Measurements from ENCODE around the gene ZNF446. TPM values are rescaled to one million over a fixed set of nuclear protein-coding genes. Genes with fewer than 3 reads are reported as not detected.

ZNF446 gene
- total RNA-seq, 1 donor from 2014 or later: 6.0 TPM

DNA sequence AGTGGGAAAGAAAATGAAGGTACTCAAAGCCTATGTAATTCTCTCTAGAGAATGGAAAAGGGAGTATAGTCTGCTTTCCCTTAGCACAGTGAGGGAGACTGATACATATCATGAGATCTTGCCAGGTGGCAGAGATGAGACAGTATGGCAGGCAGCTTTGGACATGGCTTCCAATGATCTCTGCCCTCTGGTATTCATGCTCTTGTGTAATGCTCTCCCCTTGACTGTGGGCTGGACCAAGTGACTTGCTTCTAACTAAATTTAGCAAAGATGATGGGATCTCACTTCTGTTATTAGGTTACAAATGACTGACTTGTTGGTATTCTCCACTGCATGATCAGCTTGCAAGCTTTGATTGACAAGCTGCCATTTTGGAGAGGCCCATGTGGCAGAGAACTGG is 46.4 kb upstream of the ZNF446 start:
- FAIRE-seq (no peak), DNase-seq (ENCODE audit: low read depth) (no peak)
- H3K9me3 Mint-ChIP-seq (ENCODE audit: unreplicated experiment): peaks cover 56% of the 10 kb centered on the region
- no peaks in the 10 kb centered on the region for H4K20me1 ChIP-seq (ENCODE audit: insufficient read depth, low read length)
- H3K4me1 ChIP-seq (ENCODE audit: insufficient read depth, low read length): no peaks in the 10 kb centered on the region
- no peaks in the 10 kb centered on the region for H3K27me3 ChIP-seq (ENCODE audit: insufficient read depth, low read length)
- H3K4me3 ChIP-seq (ENCODE audit: insufficient read depth, low read depth, low read length): no peak overlapping the region
- peaks cover 81% of the 10 kb centered on the region for H3K9me3 ChIP-seq (ENCODE audit: insufficient read depth, low read depth, low read length)
- no peaks in the 10 kb centered on the region for H3K27me3 Mint-ChIP-seq (ENCODE audit: low read depth, unreplicated experiment)
- no peak overlapping the region for H2AFZ ChIP-seq (ENCODE audit: low read depth, low read length)
- no peak overlapping the region for H3K27ac ChIP-seq (ENCODE audit: low read depth, low read length)
- H3K27ac Mint-ChIP-seq (ENCODE audit: unreplicated experiment): no peak overlapping the region
- H3K79me2 ChIP-seq (ENCODE audit: insufficient read depth, low read length): no peaks in the 10 kb centered on the region
- no peaks in the 10 kb centered on the region for H3K4me1 Mint-ChIP-seq (ENCODE audit: low read depth, unreplicated experiment)
- no peak overlapping the region for H3K4me2 ChIP-seq (ENCODE audit: low read length)
- peaks cover 29% of the 10 kb centered on the region for H3K36me3 ChIP-seq (ENCODE audit: insufficient read depth, low read length)
- TF ChIP-seq EZH2 (IDR thresholded peaks at IDR 0.05; ENCODE audit: insufficient read depth, low read length): no peak
- no peak overlapping the region for H3K4me3 Mint-ChIP-seq (ENCODE audit: unreplicated experiment)
- no peak overlapping the region for H3K9ac ChIP-seq (ENCODE audit: low read length)
- peaks cover 53% of the 10 kb centered on the region for H3K36me3 Mint-ChIP-seq (ENCODE audit: low read depth, unreplicated experiment)

DNA sequence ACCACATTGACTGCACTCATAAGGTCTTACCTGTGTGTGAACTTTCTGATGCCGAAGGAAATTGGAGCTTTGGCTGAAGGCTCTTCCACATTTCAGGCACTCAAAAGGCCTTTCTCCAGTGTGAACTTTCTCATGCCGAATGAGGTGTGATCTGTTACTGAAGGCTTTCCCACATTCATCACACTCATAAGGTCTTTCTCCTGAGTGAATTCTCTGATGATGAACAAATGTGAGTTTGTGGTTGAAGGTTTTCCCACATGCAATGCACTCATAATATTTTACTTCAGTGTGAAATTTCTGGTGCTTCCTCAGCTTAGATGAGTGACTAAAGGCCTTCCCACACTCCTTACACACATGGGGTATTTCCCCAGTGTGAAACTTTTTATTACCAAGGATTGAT is 41.9 kb upstream of the ZNF446 start:
- H3K9me3 Mint-ChIP-seq (ENCODE audit: unreplicated experiment): peaks cover 77% of the 10 kb centered on the region
- no peak overlapping the region for H3K4me3 Mint-ChIP-seq (ENCODE audit: unreplicated experiment)
- no peak overlapping the region for H3K27ac Mint-ChIP-seq (ENCODE audit: unreplicated experiment)
- Histone ChIP-seq H3K36me3 (ENCODE audit: insufficient read depth, low read length) (peaks cover 50% of the 10 kb centered on the region), H2AFZ (ENCODE audit: low read depth, low read length) (no peak overlapping the region), H3K79me2 (ENCODE audit: insufficient read depth, low read length) (peaks cover 17% of the 10 kb centered on the region), H3K9ac (ENCODE audit: low read length) (no peak overlapping the region), H3K4me1 (ENCODE audit: insufficient read depth, low read length) (peaks cover 3% of the 10 kb centered on the region), H3K4me2 (ENCODE audit: low read length) (no peak overlapping the region), H3K27me3 (ENCODE audit: insufficient read depth, low read length) (no peaks in the 10 kb centered on the region), H3K27ac (ENCODE audit: low read depth, low read length) (no peak overlapping the region), H3K9me3 (ENCODE audit: insufficient read depth, low read depth, low read length) (peaks cover 83% of the 10 kb centered on the region), H4K20me1 (ENCODE audit: insufficient read depth, low read length) (no peaks in the 10 kb centered on the region), H3K4me3 (ENCODE audit: insufficient read depth, low read depth, low read length) (no peak overlapping the region)
- FAIRE-seq: no peak
- no peak for TF ChIP-seq EZH2 (IDR thresholded peaks at IDR 0.05; ENCODE audit: insufficient read depth, low read length)
- no peak for TF ChIP-seq CTCF (IDR thresholded peaks at IDR 0.05; ENCODE audit: insufficient read depth, low read depth, low read length)
- H3K4me1 Mint-ChIP-seq (ENCODE audit: low read depth, unreplicated experiment): no peaks in the 10 kb centered on the region
- peak; percentile 47 for DNase-seq (ENCODE audit: low read depth)
- H3K36me3 Mint-ChIP-seq (ENCODE audit: low read depth, unreplicated experiment): peaks cover 76% of the 10 kb centered on the region
- H3K27me3 Mint-ChIP-seq (ENCODE audit: low read depth, unreplicated experiment): peaks cover 11% of the 10 kb centered on the region

GRCh38 chr19:58439576-58440554 is 36.3 kb upstream of the ZNF446 start, which contains the start of gene ZNF132:
ZNF132 (minus strand) TSS chr19:58440153; CDS start chr19:58439821, 332 bp downstream.
- H3K27ac Mint-ChIP-seq (ENCODE audit: unreplicated experiment): peak within 1 kb of the TSS; percentile 90
- H3K27ac ChIP-seq (ENCODE audit: low read depth, low read length): peak within 1 kb of the TSS; percentile 80
- peaks cover 39% of the 10 kb centered on the region for H3K36me3 Mint-ChIP-seq (ENCODE audit: low read depth, unreplicated experiment)

More at GRCh38 chr19:58439576-58440554, 36.3 kb upstream of the ZNF446 start, which contains the start of gene ZNF132:
- Histone ChIP-seq H3K9me3 (ENCODE audit: insufficient read depth, low read depth, low read length) (peaks cover 40% of the 10 kb centered on the region), H3K9ac (ENCODE audit: low read length) (peak within 1 kb of the TSS; percentile 80), H4K20me1 (ENCODE audit: insufficient read depth, low read length) (no peaks in the 10 kb centered on the region), H3K4me3 (ENCODE audit: insufficient read depth, low read depth, low read length) (peak within 1 kb of the TSS; percentile 81), H2AFZ (ENCODE audit: low read depth, low read length) (peak within 1 kb of the TSS; percentile 90), H3K4me2 (ENCODE audit: low read length) (peak within 1 kb of the TSS; percentile 91), H3K27me3 (ENCODE audit: insufficient read depth, low read length) (no peaks in the 10 kb centered on the region), H3K79me2 (ENCODE audit: insufficient read depth, low read length) (peaks cover 24% of the 10 kb centered on the region), H3K4me1 (ENCODE audit: insufficient read depth, low read length) (peaks cover 14% of the 10 kb centered on the region), H3K36me3 (ENCODE audit: insufficient read depth, low read length) (peaks cover 20% of the 10 kb centered on the region)
- TF ChIP-seq EZH2 (IDR thresholded peaks at IDR 0.05; ENCODE audit: insufficient read depth, low read length) (no peak), CTCF (IDR thresholded peaks at IDR 0.05; ENCODE audit: insufficient read depth, low read depth, low read length) (no peak)
- DNase-seq (ENCODE audit: low read depth): peak; percentile 100
- H3K4me1 Mint-ChIP-seq (ENCODE audit: low read depth, unreplicated experiment): peaks cover 3% of the 10 kb centered on the region
- H3K4me3 Mint-ChIP-seq (ENCODE audit: unreplicated experiment): peak within 1 kb of the TSS; percentile 80
- peak; percentile 95 for FAIRE-seq
- peaks cover 60% of the 10 kb centered on the region for H3K9me3 Mint-ChIP-seq (ENCODE audit: unreplicated experiment)
- H3K27me3 Mint-ChIP-seq (ENCODE audit: low read depth, unreplicated experiment): peaks cover 33% of the 10 kb centered on the region

Data from astrocyte (in vitro differentiated cells and primary cell).